ENCODE measurements around the gene EPHB3.

GRCh38 chr3:184523825-184524615 lies 37.6 kb upstream of the EPHB3 start:
- TF ChIP-seq, protein P1, sequence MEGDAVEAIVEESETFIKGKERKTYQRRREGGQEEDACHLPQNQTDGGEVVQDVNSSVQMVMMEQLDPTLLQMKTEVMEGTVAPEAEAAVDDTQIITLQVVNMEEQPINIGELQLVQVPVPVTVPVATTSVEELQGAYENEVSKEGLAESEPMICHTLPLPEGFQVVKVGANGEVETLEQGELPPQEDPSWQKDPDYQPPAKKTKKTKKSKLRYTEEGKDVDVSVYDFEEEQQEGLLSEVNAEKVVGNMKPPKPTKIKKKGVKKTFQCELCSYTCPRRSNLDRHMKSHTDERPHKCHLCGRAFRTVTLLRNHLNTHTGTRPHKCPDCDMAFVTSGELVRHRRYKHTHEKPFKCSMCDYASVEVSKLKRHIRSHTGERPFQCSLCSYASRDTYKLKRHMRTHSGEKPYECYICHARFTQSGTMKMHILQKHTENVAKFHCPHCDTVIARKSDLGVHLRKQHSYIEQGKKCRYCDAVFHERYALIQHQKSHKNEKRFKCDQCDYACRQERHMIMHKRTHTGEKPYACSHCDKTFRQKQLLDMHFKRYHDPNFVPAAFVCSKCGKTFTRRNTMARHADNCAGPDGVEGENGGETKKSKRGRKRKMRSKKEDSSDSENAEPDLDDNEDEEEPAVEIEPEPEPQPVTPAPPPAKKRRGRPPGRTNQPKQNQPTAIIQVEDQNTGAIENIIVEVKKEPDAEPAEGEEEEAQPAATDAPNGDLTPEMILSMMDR (IDR thresholded peaks at IDR 0.05), result no peak
- TF ChIP-seq ZFX (IDR thresholded peaks at IDR 0.05; ENCODE audit: borderline replicate concordance), result no peak

Measured in 22Rv1 (cell line).